HG03025 (cell line): ENCODE measurements around the gene DNLZ.

Source experiments
- ATAC-seq: cut with Tn5 transposase; IDR thresholded peaks from one replicate; pipeline ENCODE4 v1.9.1; 2021; ENCODE audit warnings: mild to moderate bottlenecking, moderate library complexity; ENCODE audit not compliant: unreplicated experiment, low FRiP score

The DNLZ gene

GRCh38 chr9:136333486-136333885, 30.1 kb downstream of the DNLZ start:
- no peak for ATAC-seq

- no peak for ATAC-seq
Measured at GRCh38 chr9:136333045-136333444, 30.5 kb downstream of the DNLZ start.

GRCh38 chr9:136332482-136332983, 31.0 kb downstream of the DNLZ start:
- ATAC-seq = no peak

DNA sequence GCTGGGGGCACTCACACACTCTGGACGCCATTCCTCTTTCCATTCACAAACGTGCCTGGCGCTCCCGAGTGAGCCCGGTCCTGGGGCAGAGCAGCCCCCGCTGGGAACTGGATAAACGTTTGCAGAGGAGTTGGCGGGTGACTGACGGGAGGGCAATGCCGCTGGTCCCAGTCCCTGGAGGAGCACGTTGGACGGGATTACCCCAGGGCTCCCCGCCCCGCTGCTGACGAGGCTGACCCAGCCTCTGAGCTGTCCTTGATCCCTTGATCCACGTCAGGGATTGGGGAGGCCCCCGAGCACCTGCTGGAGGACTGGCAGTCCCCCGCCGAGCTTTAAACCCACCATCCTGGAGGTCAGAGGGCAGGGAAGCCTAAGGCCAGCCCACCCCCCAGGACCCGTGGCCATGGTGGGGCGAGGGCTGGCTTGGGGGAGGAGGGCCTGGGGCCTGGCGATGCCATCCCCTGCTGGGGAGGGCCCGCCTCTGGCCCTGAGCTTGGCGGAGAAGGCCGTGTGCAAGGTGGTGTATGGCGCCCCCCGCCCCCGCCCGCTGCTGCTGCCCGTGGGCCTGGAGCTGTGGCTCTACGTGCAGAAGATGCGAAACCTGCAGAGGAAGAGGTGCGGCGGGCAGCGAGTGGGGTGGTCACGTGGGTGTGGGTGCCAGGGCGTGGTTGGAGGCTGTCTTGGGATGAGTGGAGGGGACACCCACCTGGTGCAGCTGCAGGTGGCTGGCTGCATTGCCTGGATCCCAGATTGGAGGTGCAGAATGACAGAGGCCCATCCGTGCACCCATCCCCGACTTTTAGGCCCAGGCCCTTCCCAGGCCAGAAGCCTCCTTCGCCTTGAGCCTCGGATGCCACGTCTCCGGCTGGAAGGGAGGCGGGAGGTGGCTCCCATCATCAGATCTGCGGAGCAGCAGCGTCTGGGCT, 31.7 kb downstream of the DNLZ start:
- ATAC-seq = no peak

DNA sequence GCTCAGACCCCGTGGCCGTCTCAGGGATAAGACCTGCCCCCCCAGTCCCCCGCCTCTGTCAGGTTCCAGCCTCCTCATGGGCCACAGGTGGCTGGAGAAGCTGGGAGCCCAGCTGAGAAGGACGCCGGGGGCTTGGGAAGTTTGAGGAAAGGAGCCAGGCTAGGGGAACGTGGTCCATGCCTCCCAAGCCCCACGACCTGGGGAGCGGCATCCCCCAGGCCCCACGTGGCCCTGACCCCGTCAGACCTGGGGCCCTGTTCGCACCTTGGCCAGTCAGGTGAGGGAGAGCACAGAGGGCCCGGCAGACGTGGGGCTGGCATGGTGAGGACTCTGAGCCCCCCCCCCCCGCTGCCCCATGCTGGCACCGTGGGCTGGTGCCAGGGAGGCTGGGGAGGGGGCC, 32.5 kb downstream of the DNLZ start:
- ATAC-seq = no peak

GRCh38 chr9:136330406-136330990, 33.0 kb downstream of the DNLZ start:
- ATAC-seq = no peak

GRCh38 chr9:136329636-136330405, 33.7 kb downstream of the DNLZ start:
- ATAC-seq = no peak

DNA sequence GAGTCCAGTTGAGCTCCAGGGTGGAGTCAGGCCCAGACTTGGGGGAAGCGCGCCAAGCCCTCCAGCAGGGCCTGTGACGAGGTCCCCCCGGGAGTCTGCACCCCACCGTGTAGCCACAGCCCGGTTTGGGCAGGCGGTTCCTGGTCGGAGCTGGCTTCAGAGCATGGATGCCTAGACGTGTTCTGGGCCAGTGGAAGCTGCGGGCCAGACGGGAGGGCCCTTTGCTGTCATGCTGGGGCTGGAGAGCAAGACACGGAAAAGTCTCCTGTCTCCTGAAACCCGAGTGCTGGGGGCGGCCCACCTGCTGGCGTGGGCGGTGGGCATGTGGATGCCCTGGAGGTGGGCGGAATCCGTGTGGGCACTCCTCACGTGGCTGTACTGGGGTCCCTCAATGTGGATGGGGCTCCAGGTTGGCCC, 34.3 kb downstream of the DNLZ start:
- no peak for ATAC-seq

GRCh38 chr9:136328622-136329041, 34.9 kb downstream of the DNLZ start:
- ATAC-seq = no peak

GRCh38 chr9:136328011-136328621, 35.4 kb downstream of the DNLZ start:
- no peak for ATAC-seq

DNA sequence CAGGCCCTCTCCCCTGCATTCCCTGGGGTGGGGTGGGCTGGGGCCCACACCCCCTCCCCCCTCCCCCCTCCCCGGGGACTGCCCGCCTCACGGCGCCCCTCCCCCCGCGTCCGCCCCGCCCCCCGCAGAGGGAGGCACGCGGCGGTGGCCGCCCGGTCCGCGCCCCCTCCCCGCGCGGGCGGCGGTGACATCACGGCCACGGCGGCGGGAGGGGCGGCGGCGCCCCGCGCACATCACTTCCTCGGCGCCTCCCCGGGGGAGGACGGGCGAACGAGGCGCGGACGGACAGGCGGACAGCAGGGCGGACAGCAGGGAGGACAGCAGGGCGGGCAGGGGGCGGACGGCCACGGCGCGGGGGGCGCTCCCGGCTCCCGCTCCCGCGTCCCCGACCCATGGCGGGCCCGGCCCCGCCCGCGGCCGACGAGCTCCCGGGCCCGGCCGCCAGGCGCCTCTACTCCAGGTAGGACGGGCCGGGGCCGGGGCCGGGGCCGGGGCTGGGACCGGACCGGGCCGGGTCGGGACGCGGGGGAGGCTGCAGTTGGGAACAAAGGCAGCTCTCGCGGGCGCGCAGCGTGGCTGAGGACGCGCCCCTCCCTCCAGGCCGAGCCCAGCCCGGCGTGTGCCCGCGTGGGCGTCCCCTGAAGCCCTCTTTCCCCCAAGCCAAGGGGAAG, 36.1 kb downstream of the DNLZ start, which contains the start of gene GPSM1:
Gene GPSM1 (plus strand): TSS at position 236 of the 671 bp plus-strand sequence. CDS start 157 bp downstream, at position 393.
- no peak for ATAC-seq

- ATAC-seq = no peak
Measured at GRCh38 chr9:136326761-136327303, 36.7 kb downstream of the DNLZ start.

GRCh38 chr9:136326061-136326760, 37.3 kb downstream of the DNLZ start:
- no peak for ATAC-seq

DNA sequence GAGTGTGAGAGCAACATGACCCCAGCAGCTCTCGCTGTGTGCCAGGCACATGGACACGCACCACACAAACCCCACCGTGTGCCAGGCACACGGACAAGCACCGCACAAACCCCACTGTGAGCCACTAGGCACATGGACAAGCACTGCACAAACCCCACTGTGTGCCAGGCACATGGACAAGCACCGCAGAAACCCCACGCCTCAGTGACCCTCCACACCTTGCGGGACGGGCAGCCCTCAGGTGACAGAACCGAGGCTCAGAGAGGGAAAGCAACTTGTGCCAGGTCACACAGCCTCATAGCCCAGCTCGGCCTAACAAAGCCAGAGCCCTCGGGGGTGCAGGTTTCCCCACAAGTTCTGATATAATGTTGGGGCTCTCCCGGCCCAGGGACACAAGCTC, 38.2 kb downstream of the DNLZ start:
- ATAC-seq = no peak

- ATAC-seq = no peak
Measured at GRCh38 chr9:136324501-136325300, 38.8 kb downstream of the DNLZ start.

DNA sequence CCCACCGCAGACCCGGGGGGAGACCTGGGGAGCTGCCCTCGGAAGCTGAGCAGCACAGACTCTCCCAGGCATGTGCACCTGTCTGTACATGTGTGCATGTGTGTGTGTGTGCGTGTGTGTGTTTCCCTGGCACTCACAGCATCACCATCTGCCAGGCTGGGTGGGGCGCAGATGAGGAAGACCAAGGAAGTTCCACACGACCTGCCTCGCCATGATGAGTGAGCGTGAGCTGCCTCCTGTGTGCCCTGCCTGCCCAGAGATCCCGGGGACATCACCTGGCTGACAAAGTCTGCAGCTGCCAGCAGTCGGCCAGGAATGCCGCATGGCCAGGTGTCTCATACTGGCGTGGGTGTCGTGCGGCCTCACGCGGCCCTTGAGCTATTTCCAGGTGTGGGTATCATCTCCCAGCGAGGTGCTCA, 40.2 kb downstream of the DNLZ start:
- no peak for ATAC-seq

DNA sequence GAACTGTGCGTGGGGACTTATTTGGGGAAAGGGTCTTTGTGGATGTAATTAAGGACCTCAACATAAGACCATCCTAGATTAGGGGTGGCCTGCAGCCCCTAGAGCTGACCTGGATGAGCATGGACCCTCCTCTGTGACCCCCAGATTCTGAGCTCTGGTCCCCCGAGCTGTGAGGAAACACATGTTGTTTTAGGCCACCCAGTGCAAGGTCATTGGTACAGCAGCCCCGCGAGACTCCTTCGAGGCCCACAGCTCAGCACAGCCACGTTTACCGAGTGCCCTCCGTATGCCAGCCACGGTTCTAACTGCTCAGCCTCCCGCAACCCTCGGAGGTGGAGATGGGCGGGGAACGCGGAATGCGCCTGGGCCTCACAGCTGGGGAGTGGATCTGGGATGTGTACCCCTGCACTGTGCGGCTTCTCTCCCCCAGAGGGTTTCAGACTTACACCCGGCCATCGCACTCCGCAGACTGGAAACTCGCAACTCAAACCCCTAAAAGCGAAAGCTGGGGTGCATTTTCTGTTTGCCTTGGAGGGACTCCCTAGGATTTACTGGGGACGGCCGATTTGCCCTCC, 40.7 kb downstream of the DNLZ start:
- no peak for ATAC-seq

DNA sequence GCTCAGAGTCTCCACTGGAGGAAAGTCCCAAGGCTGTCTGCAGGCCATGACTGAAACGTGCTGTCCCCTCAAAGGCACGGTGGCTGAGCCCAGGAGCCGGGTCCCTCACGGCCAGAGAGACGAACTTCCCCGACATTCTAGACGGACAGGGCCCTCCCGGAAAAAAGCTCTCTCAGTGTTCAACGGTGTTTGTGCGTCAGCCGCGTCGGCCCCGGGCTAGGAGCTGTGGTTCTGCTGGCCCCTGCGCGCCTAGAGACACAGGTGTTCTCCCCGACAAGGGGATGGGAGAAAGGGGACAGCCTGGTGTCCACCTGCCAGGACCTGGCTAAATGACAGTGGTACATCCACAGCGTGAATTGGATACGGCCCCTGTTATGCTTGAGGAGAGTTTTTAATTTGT, 42.0 kb downstream of the DNLZ start:
- no peak for ATAC-seq
